CD4-positive, alpha-beta T cell treated with Interleukin-4 for 1 hour (primary cell): ENCODE measurements around the gene GTF2F2.

Experiments
- DNase-seq, 2 donors: peaks; one replicate each; pipeline ENCODE4 v3.0.0-alpha.2; 2020 to 2022

Gene GTF2F2

DNA sequence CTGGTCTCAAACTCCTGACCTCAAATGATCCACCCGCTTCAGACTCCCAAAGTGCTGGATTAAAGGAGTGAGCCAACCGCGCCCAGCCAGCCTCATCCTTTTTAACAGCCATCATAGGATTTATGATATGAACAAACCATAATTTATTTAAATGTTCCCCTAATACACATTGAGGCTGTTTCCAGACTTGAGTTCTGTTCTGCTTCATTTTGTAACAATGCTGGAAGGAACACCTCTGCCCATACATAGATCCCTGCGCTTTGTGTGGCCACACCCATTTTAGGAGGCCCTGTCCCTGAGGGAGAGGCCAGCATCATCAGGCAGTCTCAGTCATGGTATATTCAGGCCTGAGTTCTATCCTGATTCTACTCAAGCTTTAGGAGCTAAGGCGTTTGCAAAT, 184.8 kb downstream of the GTF2F2 start:
- no peak for DNase-seq

- no peak for DNase-seq
These were observed 186.7 kb downstream of the GTF2F2 start for GRCh38 chr13:45306966-45307365.

DNA sequence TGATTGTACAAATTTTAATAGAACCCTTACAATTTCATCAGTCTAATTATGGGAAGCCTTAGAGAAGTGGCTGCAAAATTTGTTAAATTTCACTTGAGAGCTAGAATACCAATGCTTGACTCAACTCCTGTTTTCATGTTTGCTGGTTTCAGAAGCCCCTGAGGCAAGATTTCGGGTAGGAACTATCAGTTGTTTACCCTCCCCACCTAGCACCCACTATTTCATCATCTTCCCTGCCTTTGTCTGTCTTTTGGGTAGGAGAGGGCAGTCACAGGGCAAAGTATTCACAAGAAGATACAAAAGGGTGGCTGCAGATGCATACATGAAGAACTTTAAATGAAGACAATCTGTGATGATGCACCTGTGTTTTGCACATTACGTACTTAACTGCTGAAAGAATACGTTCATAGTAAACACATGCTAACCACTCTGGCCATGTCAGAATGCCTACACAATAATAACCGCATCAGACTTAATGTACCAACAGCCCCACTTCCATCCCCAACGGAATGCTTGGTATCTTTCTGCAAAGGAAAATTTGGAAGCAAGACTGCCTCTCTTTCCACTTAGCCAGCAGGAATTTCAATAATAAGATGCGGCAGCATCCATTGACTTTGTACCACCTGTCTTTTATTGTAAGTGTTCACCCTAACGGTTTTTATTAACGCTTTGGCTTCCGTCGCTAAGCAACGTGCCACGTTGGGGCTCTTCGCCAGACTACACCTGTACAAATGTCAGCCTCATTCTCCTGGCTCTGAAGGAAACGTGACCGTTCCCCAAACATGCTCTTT, 190.2 kb downstream of the GTF2F2 start:
- DNase-seq, result no peak

- DNase-seq, result no peak
These were observed 194.5 kb downstream of the GTF2F2 start for GRCh38 chr13:45314822-45315221.

GRCh38 chr13:45315520-45316167, 195.3 kb downstream of the GTF2F2 start:
- no peak for DNase-seq

DNA sequence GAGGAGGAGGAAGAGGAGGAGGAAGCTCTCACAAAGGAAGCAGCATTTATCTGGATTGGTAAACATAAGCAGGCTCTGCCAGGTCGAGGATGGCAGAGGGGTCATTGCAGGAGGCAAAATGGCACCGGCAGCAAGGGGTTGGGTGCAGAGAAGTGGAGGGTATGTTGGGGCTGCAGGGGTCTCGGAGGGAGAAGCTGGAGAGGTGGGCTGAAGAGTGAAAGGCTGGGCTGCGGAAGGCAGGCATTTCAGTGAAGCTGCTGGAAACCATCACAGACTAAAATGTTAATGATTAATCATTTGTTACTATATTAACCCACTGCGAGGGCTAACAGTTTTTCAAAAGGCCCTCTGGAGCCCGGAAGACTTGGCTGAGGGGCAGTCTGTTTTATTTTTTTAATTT, 196.0 kb downstream of the GTF2F2 start:
- no peak for DNase-seq

GRCh38 chr13:45316996-45317395, 196.7 kb downstream of the GTF2F2 start:
- DNase-seq, result no peak

DNA sequence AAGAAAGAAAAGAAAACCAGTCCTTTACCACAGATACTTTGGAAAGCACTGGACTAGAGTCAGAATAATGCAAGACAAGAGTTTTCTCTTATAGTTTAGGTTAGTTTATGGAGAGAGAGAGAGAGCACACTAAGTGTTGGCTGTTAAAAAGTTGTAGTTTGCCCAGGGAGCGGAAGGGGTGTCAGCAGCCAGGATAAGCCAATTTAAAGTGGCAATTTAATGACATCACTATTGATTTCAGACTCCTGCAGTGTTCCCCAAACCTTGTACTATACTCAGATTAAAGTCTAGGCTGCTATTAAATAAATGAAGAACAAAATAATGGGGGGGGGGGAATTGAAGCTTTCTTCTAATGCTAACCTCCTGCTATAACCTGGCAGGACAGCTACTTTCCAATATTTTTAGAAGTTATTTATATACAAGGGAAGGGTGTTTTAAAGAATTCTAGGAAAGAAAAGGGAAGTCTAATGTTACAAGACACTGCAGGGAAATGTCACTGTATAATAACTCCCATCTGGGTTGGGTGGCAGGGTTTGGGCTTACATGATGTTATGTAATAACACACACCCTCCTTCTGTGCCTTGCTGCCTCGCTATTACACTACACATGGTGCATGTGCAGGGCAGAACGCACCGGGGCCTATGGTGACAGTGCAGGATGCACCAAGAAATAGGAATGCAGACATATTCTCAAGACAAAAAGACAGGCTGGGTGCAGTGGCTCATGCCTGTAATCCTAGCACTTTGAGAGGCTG, 200.7 kb downstream of the GTF2F2 start:
- no peak for DNase-seq

- DNase-seq, result no peak
These were observed 205.5 kb downstream of the GTF2F2 start for GRCh38 chr13:45325806-45326205.

- DNase-seq, result no peak
These were observed 207.1 kb downstream of the GTF2F2 start for GRCh38 chr13:45327253-45327955.

GRCh38 chr13:45328661-45329111, 208.4 kb downstream of the GTF2F2 start:
- DNase-seq, result no peak

DNA sequence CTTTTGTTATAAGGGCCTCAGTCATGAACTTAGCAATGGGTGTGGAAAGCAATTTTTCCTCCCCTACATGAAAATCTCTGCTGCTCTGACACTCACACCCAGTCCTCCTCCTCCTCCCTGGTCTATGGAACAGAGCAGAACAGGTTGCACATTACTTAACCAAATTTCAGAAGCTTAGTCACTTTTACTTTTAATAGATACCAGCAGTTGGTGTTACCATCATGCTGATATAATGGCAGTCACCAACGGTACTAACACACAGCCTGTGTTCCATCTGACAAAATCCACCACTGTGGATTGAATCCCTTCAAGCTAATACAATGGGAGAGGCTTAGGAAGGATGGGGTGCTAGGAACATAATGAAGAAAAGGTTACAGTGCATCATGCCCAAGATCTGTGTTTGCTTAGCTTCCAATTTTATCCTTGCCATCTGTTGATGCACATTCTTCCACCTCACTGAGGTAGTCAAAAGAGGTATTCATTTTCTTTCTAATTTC, 210.9 kb downstream of the GTF2F2 start:
- no peak for DNase-seq

DNA sequence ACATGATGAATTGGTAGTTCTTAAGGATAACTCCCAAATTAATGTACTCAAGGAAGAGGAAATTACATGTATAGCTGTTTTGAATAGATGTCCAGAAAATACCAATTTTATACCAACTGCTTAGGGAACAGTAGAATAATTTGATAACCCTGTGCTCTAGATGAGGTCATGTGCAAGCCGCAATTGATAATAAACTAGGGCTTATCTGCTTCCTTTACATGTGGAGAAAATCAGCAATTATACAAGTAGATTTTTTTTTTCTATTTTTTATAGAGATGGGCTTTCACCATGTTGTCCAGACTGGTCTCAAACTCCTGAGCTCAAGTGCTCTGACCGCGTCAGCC, 211.4 kb downstream of the GTF2F2 start:
- no peak for DNase-seq

- no peak for DNase-seq
These were observed 211.9 kb downstream of the GTF2F2 start for GRCh38 chr13:45332036-45332830.

DNA sequence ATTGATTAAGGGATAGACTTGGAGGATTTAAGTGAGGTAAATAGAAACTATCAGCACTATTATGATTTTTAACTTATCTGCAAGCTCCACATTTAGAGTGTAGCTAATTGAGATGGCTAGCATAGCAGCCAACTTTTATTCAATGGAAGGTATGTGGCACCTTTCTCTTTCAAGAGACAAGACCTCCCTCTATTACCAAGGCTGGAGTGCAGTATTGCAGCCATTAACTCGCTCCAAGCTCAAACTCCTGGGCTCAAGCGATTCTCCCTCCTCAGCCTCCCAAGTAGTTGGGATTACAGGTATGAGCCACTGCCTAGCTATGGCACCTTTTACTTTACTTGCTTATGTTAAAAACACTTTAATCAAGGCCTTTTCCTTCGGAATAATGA, 212.5 kb downstream of the GTF2F2 start:
- no peak for DNase-seq

DNA sequence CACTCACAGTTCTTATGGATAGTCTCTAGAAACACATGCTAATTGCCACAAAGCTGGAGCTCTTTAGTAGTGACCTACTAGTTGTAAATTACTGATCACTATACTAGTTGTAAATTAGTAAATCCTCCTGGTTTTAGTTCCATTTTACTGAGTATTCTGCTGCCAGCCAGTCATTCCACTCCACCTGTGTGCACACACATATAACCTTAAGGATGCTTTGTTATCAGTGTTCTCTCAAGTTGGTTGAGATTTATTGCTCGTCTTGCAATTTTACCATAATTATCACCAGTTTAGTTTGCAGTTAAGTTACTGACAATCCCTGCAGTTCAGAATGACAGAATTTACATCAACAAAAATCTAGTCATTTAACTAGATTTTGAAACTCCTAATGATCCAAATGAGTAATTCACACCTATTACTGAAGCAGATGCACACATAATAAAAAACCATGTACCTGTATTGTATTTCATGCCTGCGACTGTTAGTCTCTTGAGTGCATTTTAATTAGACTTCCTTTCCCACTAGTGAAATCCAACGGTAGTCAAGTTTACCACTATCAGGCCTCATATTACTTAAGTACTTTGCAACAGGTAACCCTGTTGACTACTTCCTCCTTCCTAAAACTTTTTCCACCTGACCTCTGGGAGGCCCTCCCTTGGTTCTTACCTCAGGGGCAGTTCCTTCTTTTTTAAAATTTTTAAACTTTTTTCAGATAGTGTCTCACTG, 213.1 kb downstream of the GTF2F2 start:
- DNase-seq, result no peak
